Dermis lymphatic vessel endothelial cell (primary cell): Measurements from ENCODE around the gene ANKRD49. TPM values are rescaled to one million over a fixed set of nuclear protein-coding genes. Genes with fewer than 3 reads are reported as not detected.

ENCODE experiments used
- total RNA-seq: library from RNA; depleted of rRNA; stranded (reverse); fragments of >200 nt; gene quantifications from 2 replicates; pipeline ENCODE4 v1.2.1, GENCODE V29; 2014

Gene ANKRD49
- total RNA-seq, result 10.5 and 12.3 TPM in 2 replicates

GRCh38 chr11:94493281-94494125 is at the start of gene ANKRD49, which contains the start of gene MRE11:
TSS of gene ANKRD49 (plus strand) at chr11:94493984. CDS start at chr11:94496694, 2,710 bp downstream.
TSS of gene MRE11 (minus strand) at chr11:94493844. CDS start at chr11:94492801, 1,043 bp downstream.

GRCh38 chr11:94511932-94512781 is 18.4 kb downstream of the ANKRD49 start, which contains the start of gene C11orf97:
TSS of gene C11orf97 (plus strand) at chr11:94512461. CDS start at chr11:94512529, 68 bp downstream.

GRCh38 chr11:94543695-94544645 is 50.2 kb downstream of the ANKRD49 start, which contains the start of gene FUT4:
TSS of gene FUT4 (plus strand) at chr11:94543921. CDS start at chr11:94544134, 213 bp downstream.

Other genes starting within 250 kb of the ANKRD49 start
- not detected in 2 replicates for gene IZUMO1R, start 189.4 kb upstream of the ANKRD49 start, total RNA-seq
- gene GPR83, start 92.6 kb upstream of the ANKRD49 start, total RNA-seq, result under 0.01 TPM in 1 of 2 replicates, not detected in the other
- gene MRE11, start 140 bp upstream of the ANKRD49 start, total RNA-seq, result 10.3 and 16.1 TPM in 2 replicates
- gene C11orf97, start 18.5 kb downstream of the ANKRD49 start, total RNA-seq, result not detected in 2 replicates
- gene FUT4, start 49.9 kb downstream of the ANKRD49 start, total RNA-seq, result 6.0 and 6.1 TPM in 2 replicates
- 0.69 and 2.5 TPM in 2 replicates for gene PIWIL4, start 73.4 kb downstream of the ANKRD49 start, total RNA-seq